Activated T-helper 9 cell treated with anti-CD3 and anti-CD28 coated beads, Interleukin-2, amount 50 U/mL, for 16 hours (primary cell): Measurements from ENCODE around the gene ZNF432.
A peak's percentile ranks its signal among the peaks of the same experiment; 100 is the strongest.
"Not testable (repeated sequence)": the region's sequence is repeated elsewhere in the genome, so short reads cannot be mapped to it uniquely, and the experiment has no call there.

ENCODE experiments used
- DNase-seq: peaks from one replicate; pipeline ENCODE4 v3.0.0-alpha.2; 2020; ENCODE audit warnings: low read depth

Gene ZNF432

GRCh38 chr19:52048555-52049501, at the start of gene ZNF432:
TSS of gene ZNF432 (minus strand) at chr19:52048838. CDS start at chr19:52046868, 1,970 bp downstream.
- peak; percentile 72 for DNase-seq

GRCh38 chr19:52096416-52096815, 47.8 kb upstream of the ZNF432 start:
- not testable (repeated sequence) for DNase-seq

- DNase-seq, result peak; percentile 77
These were observed 46.8 kb upstream of the ZNF432 start, which contains the start of gene ZNF841 for GRCh38 chr19:52095172-52096014. TSS of gene ZNF841 (minus strand) at chr19:52095765. CDS start at chr19:52084801, 10,964 bp downstream.

GRCh38 chr19:52094526-52095130, 46.0 kb upstream of the ZNF432 start:
- no peak for DNase-seq

DNA sequence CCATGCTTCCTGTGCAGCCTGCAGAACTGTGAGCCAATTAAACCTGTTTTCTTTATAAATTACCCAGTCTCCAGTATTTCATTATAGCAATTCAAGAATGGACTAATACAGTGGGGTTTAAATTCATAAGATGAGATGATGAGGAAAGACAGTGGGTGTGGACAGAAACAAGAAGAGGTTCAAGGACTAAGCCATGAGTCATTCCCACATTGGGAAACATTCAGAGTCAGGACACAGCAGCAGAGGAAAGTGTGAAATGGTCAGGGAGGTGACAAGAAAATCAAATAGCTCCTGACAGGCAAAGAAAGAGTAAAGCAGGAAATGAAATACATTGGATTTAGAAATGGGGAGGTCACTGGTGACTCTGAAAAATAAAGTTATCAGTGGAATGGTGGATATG, 37.8 kb upstream of the ZNF432 start:
- no peak for DNase-seq

DNA sequence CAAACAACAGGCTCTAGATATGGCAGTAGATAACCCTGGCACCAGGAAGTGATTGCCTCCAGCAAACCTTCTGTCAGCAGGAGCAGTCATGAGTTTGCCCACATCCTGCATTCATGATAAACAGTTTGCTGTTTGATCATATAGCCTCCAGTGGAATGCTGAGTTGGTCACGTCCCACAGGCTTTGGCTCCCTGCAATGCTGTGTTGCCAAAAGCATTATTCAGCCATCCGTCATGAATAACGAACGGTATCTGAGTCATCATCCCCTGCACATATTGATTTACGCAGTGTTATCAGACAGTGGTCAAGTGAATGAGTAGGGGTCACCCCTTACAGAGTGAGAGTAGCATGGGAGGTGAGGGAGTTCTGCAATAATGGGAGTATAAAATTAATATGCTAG, 21.9 kb upstream of the ZNF432 start:
- DNase-seq, result no peak

DNA sequence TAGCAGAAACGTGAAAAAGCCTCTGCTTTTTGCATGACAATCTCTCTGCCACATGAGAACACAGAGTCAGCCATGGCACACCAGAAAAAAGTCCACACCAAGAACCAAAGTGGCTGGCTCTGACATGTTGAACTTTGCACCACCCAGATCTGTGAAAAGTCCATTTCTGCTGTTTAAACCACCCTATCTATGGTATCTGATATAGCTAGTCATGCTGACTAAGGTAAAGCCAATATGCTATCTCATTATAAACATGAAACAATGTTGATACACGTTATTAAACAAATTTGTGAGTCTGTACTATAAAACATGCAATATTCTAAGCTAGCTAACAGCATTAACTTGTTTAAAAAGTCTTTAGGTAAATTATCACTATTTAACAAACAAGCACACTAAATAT, 21.0 kb upstream of the ZNF432 start:
- DNase-seq, result no peak

DNA sequence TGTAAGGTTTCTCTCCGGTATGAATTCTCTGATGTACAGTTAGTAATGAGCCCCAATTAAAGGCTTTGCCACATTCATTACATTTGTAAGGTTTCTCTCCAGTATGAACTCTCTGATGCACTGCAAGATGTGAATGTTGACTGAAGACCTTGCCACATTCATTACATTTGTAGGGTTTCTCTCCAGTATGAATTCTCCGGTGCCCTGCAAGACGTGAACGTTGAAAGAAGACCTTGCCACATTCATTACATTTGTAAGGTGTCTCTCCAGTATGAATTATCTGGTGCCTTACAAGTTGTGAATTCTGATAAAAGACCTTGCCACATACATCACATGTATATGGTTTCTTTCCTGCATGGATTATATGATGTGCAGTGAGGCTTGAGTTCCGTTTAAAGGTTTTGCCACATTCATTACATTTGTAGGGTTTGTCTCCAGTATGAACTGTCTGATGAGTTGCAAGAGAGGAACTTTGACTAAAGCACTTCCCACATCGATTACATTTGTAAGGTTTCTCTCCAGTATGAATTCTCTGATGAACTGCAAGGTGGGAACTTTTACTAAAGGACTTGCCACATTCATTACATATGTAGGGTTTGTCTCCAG, 17.7 kb upstream of the ZNF432 start:
- DNase-seq, result no peak

DNA sequence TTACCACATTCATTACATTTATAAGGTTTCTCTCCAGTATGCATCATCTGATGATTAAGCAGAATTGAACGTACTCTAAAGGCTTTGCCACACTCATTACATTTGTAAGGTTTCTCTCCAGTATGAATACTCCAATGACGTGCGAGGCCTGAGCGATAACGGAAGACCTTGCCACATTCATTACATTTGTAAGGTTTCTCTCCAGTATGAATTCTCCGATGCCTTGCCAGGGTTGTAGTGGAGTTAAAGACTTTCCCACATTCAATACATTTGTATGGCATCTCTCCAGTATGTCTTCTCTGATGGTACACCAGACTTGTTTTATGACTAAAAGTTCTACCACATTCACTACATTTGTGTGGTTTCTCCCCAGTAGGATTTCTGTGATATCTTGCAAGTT, 16.8 kb upstream of the ZNF432 start:
- DNase-seq, result no peak

DNA sequence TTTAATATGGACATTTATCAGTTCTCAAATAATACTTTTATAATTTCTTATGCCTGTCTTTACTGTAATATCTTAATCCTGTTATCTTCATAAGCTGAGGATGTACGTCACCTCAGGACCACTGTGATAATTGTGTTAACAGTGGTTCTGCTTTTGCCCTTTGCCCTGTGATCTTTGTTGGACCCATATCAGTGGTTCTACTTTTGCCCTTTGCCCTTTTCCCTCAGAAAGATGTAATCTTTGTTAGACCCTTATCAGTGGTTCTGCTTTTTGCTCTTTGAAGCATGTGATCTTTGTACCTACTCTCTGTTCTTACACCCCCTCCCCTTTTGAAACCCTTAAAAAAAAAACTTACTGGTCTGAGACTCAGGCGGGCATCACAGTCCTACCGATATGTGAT, 7.8 kb upstream of the ZNF432 start:
- DNase-seq, result not testable (repeated sequence)

GRCh38 chr19:52051736-52052135, 3.1 kb upstream of the ZNF432 start:
- DNase-seq, result not testable (repeated sequence)

DNA sequence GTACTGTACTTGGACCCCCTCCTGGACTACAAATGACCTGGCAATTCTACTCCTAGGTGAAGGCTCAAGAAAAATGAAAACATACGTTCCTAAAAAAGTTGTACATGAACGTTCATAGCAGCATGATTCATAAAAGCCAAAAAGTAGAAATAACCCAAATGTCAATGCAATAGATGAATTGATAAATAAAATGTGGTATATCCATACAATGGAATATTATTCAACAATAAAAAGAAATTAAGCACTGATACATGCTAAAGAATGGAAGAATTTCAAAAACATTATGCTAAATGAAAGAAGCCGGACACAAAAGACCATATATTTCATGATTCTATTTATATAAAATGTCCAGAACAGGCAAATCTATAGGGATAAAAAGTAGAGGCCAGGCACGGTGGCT, 9.5 kb downstream of the ZNF432 start:
- no peak for DNase-seq

DNA sequence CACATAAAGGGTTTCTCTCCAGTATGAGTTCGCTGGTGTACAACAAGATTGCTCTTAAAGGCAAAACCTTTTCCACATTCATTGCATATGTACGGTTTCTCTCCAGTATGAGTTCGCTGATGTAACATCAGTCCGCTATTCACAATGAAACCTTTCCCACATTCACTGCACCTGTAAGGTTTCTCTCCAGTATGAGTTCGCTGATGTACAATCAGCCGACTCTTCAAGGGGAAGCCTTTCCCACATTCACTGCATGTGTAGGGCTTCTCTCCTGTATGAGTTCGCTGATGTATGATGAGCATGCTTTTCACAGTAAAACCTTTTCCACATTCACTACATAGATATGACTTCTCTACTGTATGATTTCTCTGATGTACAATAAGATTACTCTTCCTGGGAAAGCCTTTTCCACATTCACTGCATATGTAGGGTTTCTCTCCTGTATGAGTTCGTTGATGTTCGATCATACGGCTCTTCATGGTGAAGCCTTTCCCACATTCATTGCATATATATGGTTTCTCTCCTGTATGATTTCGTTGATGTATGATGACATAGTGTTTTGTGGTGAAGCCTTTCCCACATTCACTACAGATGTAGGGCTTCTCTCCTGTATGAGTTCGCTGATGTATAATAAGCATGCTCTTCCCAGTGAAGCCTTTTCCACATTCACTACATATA, 14.4 kb downstream of the ZNF432 start:
- DNase-seq, result no peak

DNA sequence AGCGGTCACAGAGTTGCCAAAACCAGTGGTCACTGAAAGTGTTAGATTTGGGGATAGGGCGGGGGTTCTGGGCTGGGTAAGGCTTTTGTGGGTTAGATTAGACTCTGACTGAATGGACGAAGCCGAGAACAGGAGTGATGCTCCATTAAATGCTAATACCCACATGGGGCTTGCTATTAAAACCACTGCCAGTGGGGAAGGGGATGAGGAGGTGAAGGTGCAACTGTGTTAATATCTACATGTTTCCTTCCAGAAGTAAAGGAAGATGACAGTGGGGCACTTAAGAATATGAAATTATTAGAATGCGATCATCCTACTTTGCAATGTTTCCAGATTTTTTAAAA, 19.9 kb downstream of the ZNF432 start:
- no peak for DNase-seq

- DNase-seq, result peak; percentile 69
These were observed 20.4 kb downstream of the ZNF432 start, which contains the start of gene ZNF614 for GRCh38 chr19:52028027-52028779. TSS of gene ZNF614 (minus strand) at chr19:52028379. CDS start at chr19:52025745, 2,634 bp downstream.

- not testable (repeated sequence) for DNase-seq
These were observed 22.2 kb downstream of the ZNF432 start for GRCh38 chr19:52026255-52026990.

DNA sequence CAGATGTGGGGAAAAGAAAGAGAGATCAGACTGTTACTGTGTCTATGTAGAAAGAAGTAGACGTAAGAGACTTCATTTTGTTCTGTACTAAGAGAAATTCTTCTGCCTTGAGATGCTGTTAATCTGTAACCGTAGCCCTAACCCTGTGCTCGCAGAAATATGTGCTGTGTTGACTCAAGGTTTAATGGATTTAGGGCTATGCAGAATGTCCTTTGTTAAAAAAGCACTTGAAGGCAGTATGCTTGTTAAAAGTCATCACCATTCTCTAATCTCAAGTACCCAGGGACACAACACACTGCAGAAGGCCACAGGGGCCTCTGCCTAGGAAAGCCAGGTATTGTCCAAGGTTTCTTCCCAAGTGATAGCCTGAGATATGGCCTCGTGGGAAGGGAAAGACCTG, 24.2 kb downstream of the ZNF432 start:
- DNase-seq, result not testable (repeated sequence)

DNA sequence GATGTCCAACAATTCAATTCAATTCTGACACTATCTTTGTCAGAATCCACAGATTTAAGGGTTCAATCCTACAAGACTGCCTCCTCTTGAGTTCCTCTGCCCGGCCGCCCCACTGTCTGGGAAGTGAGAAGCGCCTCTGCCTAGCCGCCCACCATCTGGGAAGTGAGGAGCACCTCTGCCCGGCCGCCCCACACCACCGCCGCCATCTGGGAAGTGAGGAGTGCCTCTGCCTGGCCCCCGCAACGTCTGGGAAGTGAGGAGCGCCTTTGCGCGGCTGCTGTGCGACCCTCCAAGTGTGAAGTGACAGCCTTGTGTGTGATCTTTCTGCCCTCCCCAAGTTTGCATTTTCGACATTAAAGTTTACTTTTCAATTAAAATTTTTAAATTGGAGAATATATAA, 26.4 kb downstream of the ZNF432 start:
- no peak for DNase-seq

GRCh38 chr19:52020506-52020905, 28.1 kb downstream of the ZNF432 start:
- no peak for DNase-seq

GRCh38 chr19:52010674-52011073, 38.0 kb downstream of the ZNF432 start:
- DNase-seq, result no peak
